Naive B cell (primary cell): ENCODE measurements around the gene SYTL2. TPM values are rescaled to one million over a fixed set of nuclear protein-coding genes. Genes with fewer than 3 reads are reported as not detected.
A peak's percentile ranks its signal among the peaks of the same experiment; 100 is the strongest.
"Not testable (repeated sequence)": the region's sequence is repeated elsewhere in the genome, so short reads cannot be mapped to it uniquely, and the experiment has no call there.

Experiments used
- ATAC-seq, 2 donors: fragments of 150-1000 bp; cut with Tn5 transposase; 2 replicates each; pipeline ENCODE4 v1.10.0; 2021; ENCODE audit warnings: low read depth in 2 of 2, mild to moderate bottlenecking in 2 of 2, moderate library complexity in 2 of 2
- DNase-seq: peaks from one replicate; pipeline ENCODE4 v3.0.0; 2022
- H3K27ac Mint-ChIP-seq, 6 donors: one replicate each; pipeline ENCODE4 v1.8.0; 2020 to 2022; ENCODE audit warnings: mild to moderate bottlenecking in 6 of 6, mixed read lengths in 6 of 6, moderate library complexity in 5 of 6, inconsistent platforms in 2 of 6
- H3K27me3 Mint-ChIP-seq, 3 donors: one replicate each; pipeline ENCODE4 v1.8.0; 2021 to 2022; ENCODE audit warnings: mixed read lengths in 3 of 3, mild to moderate bottlenecking in 1 of 3
- H3K36me3 Mint-ChIP-seq, 2 donors: one replicate each; pipeline ENCODE4 v1.8.0; 2020 to 2022; ENCODE audit warnings: mixed read lengths in 2 of 2, inconsistent platforms in 1 of 2, mild to moderate bottlenecking in 1 of 2
- H3K4me1 Mint-ChIP-seq, 3 donors: one replicate each; pipeline ENCODE4 v1.8.0; 2020 to 2022; ENCODE audit warnings: mixed read lengths in 3 of 3, inconsistent platforms in 1 of 3, mild to moderate bottlenecking in 1 of 3, moderate library complexity in 1 of 3
- H3K4me3 Mint-ChIP-seq, 8 donors: one replicate each; pipeline ENCODE4 v1.8.0; 2020 to 2022; ENCODE audit warnings: mild to moderate bottlenecking in 8 of 8, mixed read lengths in 8 of 8, moderate library complexity in 8 of 8, inconsistent platforms in 2 of 8
- H3K9me3 Mint-ChIP-seq, 7 donors: one replicate each; pipeline ENCODE4 v1.8.0; 2020 to 2022; ENCODE audit warnings: mixed read lengths in 7 of 7, mild to moderate bottlenecking in 5 of 7, inconsistent platforms in 2 of 7, moderate library complexity in 1 of 7
- polyA plus RNA-seq, 6 donors: library from polyadenylated mRNA; unstranded; fragments of 300-500 nt; fragmentation: Illumina TruSeq; gene quantifications; one replicate each; pipeline ENCODE4 v1.2.3, GENCODE V29; 2021; ENCODE audit warnings: low read depth in 6 of 6

SYTL2 gene
- polyA plus RNA-seq, 6 donors from 2014 or later, result 0.32 to 1.00 (median 0.55) TPM; not detected in 2

DNA sequence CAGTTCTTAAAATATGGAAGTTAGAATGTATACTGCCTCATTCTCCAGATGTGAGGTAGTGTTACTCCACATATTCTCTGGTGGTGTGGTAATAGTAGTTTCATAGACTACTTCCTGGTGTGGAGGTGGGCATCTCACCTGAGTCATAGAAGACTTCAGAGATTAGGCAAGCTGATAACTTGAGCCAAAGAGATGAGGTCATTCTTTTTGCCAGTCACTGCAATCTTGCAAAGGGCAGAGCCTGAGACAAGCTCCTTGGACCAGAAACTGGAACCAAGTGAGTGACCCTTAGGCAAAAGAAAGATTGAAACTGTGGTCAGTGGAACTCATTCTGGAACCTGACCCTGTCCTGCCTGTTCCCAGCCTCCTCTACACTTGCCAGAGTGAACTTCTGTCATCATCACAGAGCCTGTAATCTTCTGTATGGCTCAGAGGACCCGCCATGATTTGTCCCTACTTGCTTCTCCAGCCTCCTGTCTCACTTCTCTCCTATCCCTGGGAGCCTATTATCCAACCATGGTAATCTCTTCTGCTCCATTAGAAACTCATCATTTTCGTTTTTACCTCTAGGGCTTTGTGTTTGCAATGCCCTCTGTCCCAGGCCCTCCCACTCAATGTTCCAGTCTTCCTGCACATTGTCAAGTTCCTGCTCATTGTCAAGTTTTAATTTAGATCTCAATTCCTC is 33.6 kb upstream of the SYTL2 start:
- H3K27me3 Mint-ChIP-seq, result no peaks in the 10 kb centered on the region
- peaks cover 0 to 5% (median 0%) of the 10 kb centered on the region in 7 donors for H3K9me3 Mint-ChIP-seq
- H3K36me3 Mint-ChIP-seq, result no peaks in the 10 kb centered on the region
- no peak overlapping the region for H3K4me3 Mint-ChIP-seq
- no peak overlapping the region for H3K27ac Mint-ChIP-seq
- DNase-seq, result no peak
- no peak for ATAC-seq
- H3K4me1 Mint-ChIP-seq, result no peaks in the 10 kb centered on the region

- H3K4me1 Mint-ChIP-seq, result no peaks in the 10 kb centered on the region
- DNase-seq, result no peak
- peaks cover 0 to 5% (median 0%) of the 10 kb centered on the region in 7 donors for H3K9me3 Mint-ChIP-seq
- no peaks in the 10 kb centered on the region for H3K36me3 Mint-ChIP-seq
- no peak overlapping the region for H3K27ac Mint-ChIP-seq
- no peak overlapping the region for H3K4me3 Mint-ChIP-seq
- no peaks in the 10 kb centered on the region for H3K27me3 Mint-ChIP-seq
- ATAC-seq, result no peak
Measured at GRCh38 chr11:85843929-85844328, 33.0 kb upstream of the SYTL2 start.

DNA sequence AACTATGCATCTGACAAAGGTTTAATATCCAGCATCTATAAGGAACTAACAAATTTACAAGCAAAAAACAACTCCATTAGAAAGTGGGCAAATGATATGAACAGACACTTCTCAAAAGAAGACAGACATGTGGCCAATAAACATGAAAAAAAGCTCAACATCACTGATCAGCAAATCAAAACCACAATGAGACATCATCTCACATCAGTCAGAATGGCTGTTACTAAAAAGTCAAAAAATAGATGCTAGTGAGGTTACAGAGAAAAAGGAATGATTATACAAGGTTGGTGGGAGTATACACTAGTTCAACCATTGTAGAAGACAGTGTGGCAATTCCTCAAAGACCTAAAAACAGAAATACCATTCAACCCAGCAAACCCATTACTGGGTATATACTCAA is 30.0 kb upstream of the SYTL2 start:
- not testable (repeated sequence) for H3K9me3 Mint-ChIP-seq, ATAC-seq

GRCh38 chr11:85835729-85836128 is 24.8 kb upstream of the SYTL2 start:
- H3K4me3 Mint-ChIP-seq, result no peak overlapping the region
- peaks cover 5 to 14% (median 9%) of the 10 kb centered on the region in 7 donors for H3K9me3 Mint-ChIP-seq
- no peak for DNase-seq
- no peaks in the 10 kb centered on the region for H3K4me1 Mint-ChIP-seq
- no peaks in the 10 kb centered on the region for H3K27me3 Mint-ChIP-seq
- H3K36me3 Mint-ChIP-seq, result peaks cover 0 to 10% of the 10 kb centered on the region in 2 donors
- ATAC-seq, result no peak
- H3K27ac Mint-ChIP-seq, result no peak overlapping the region

More for the DNA sequence above, 30.0 kb upstream of the SYTL2 start:
- not testable (repeated sequence) for DNase-seq, H3K4me1 Mint-ChIP-seq, H3K36me3 Mint-ChIP-seq, H3K4me3 Mint-ChIP-seq, H3K27me3 Mint-ChIP-seq, H3K27ac Mint-ChIP-seq

- peaks cover 0 to 10% of the 10 kb centered on the region in 2 donors for H3K36me3 Mint-ChIP-seq
- H3K9me3 Mint-ChIP-seq, result peaks cover 5 to 14% (median 9%) of the 10 kb centered on the region in 7 donors
- no peak overlapping the region for H3K4me3 Mint-ChIP-seq
- H3K27ac Mint-ChIP-seq, result no peak overlapping the region
- no peaks in the 10 kb centered on the region for H3K4me1 Mint-ChIP-seq
- DNase-seq (no peak), ATAC-seq (no peak)
- H3K27me3 Mint-ChIP-seq, result no peaks in the 10 kb centered on the region
Measured at GRCh38 chr11:85835263-85835662, 24.3 kb upstream of the SYTL2 start.

GRCh38 chr11:85831050-85831449 is 20.1 kb upstream of the SYTL2 start:
- ATAC-seq (no peak), DNase-seq (no peak)
- H3K9me3 Mint-ChIP-seq, result peaks cover 3 to 10% (median 9%) of the 10 kb centered on the region in 7 donors
- H3K36me3 Mint-ChIP-seq, result peaks cover 0 to 6% of the 10 kb centered on the region in 2 donors
- no peaks in the 10 kb centered on the region for H3K27me3 Mint-ChIP-seq
- no peak overlapping the region for H3K27ac Mint-ChIP-seq
- H3K4me1 Mint-ChIP-seq, result no peaks in the 10 kb centered on the region
- no peak overlapping the region for H3K4me3 Mint-ChIP-seq

DNA sequence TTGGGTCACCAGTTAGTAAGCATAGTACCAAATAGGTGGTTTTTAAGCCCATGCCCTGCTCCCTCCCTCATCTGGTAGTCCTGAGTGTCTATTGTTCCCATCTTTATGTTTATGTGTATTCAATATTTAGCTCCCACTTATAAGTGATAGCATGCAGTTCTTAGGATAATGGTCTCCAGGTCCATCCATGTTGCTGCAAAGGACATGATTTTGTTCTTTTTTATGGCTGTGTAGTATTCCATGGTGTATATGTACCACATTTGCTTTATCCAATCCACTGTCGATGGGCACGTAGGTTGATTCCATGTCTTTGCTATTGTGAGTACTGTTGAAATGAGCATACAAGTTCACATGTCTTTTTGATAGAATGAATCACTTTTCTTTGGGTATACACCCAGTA is 18.2 kb upstream of the SYTL2 start:
- peaks cover 0 to 2% (median 0%) of the 10 kb centered on the region in 3 donors for H3K27me3 Mint-ChIP-seq
- DNase-seq (no peak), ATAC-seq (no peak)
- H3K27ac Mint-ChIP-seq, result no peak overlapping the region
- H3K4me1 Mint-ChIP-seq, result no peaks in the 10 kb centered on the region
- H3K9me3 Mint-ChIP-seq, result peaks cover 0 to 2% (median 0%) of the 10 kb centered on the region in 7 donors
- H3K4me3 Mint-ChIP-seq, result no peak overlapping the region
- no peaks in the 10 kb centered on the region for H3K36me3 Mint-ChIP-seq

DNA sequence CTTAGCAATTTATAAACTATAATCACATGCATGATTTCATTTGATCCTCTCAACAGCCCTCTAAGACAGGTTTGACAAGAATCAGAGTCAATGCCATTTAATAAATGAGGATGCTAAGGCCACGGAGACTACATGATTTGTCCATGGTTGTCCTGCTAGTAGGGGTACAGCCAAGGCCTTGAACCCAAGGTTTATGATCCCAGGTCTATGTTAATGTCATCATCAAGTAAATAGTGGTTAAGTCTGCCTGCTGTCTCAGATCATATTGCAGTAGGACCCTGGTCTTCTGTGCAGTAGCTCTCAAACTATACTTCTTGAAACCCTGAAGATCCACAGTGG is 17.7 kb upstream of the SYTL2 start:
- Mint-ChIP-seq H3K27ac (no peak overlapping the region), H3K4me1 (no peaks in the 10 kb centered on the region), H3K9me3 (peaks cover 0 to 2% (median 0%) of the 10 kb centered on the region in 7 donors), H3K27me3 (peaks cover 0 to 5% (median 0%) of the 10 kb centered on the region in 3 donors), H3K4me3 (no peak overlapping the region), H3K36me3 (no peaks in the 10 kb centered on the region)
- no peak for DNase-seq
- no peak for ATAC-seq

GRCh38 chr11:85827748-85828639 is 17.1 kb upstream of the SYTL2 start:
- no peak for ATAC-seq
- peaks cover 0 to 5% (median 0%) of the 10 kb centered on the region in 3 donors for H3K27me3 Mint-ChIP-seq
- no peaks in the 10 kb centered on the region for H3K36me3 Mint-ChIP-seq
- H3K9me3 Mint-ChIP-seq, result peaks cover 0 to 2% (median 0%) of the 10 kb centered on the region in 7 donors
- DNase-seq, result no peak
- no peak overlapping the region for H3K4me3 Mint-ChIP-seq
- H3K27ac Mint-ChIP-seq, result no peak overlapping the region
- H3K4me1 Mint-ChIP-seq, result no peaks in the 10 kb centered on the region

DNA sequence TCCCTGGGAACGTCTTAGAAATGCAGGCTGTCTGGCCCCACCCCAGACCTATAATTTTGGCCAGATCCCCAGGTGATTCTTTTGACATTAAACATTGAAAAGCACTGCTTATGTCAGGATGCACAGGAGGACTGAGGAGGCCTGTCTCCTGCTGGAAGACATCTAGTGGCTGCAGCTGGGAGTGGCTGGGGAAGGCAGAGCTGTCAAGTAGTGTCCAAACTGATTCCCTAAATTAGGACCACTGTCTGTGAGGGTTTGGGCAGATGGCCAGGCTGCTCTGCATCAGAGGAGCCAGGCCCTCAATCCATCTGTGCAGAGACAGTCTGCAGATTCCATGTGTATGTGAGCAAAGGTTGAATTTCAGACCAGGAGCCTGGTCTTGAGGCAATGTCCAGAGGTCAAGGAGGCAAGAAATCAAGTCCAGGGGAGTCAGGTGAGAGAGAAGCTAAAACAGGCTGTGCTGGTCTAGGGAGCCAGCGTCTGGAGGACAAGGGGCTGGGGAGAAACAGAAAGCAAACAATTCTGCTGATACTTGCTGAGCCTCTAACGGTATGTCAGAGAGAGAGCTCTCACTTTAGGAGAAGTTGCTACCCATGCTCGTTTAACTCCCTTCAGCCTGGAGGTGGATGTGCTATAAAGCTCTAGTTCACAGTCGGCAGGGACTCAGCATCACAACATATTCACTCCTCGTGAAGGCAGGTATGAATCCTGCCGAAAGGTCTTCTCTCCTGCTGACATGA is 15.3 kb upstream of the SYTL2 start:
- Mint-ChIP-seq H3K36me3 (no peaks in the 10 kb centered on the region), H3K27ac (peak overlapping the region in 1 of 6 donors; percentile 74), H3K4me3 (no peak overlapping the region), H3K27me3 (peaks cover 0 to 5% (median 0%) of the 10 kb centered on the region in 3 donors), H3K9me3 (peaks cover 0 to 2% (median 0%) of the 10 kb centered on the region in 7 donors), H3K4me1 (no peaks in the 10 kb centered on the region)
- DNase-seq, result no peak
- no peak for ATAC-seq

GRCh38 chr11:85825616-85826015 is 14.7 kb upstream of the SYTL2 start:
- peaks cover 0 to 2% (median 0%) of the 10 kb centered on the region in 7 donors for H3K9me3 Mint-ChIP-seq
- ATAC-seq (no peak), DNase-seq (no peak)
- H3K4me3 Mint-ChIP-seq, result no peak overlapping the region
- H3K27ac Mint-ChIP-seq, result no peak overlapping the region
- H3K4me1 Mint-ChIP-seq, result no peaks in the 10 kb centered on the region
- H3K27me3 Mint-ChIP-seq, result peaks cover 0 to 5% (median 0%) of the 10 kb centered on the region in 3 donors
- H3K36me3 Mint-ChIP-seq, result no peaks in the 10 kb centered on the region

- ATAC-seq, result no peak
- Mint-ChIP-seq H3K9me3 (no peaks in the 10 kb centered on the region), H3K27ac (no peak overlapping the region), H3K4me3 (no peak overlapping the region), H3K36me3 (no peaks in the 10 kb centered on the region), H3K27me3 (peaks cover 0 to 5% (median 0%) of the 10 kb centered on the region in 3 donors), H3K4me1 (no peaks in the 10 kb centered on the region)
- no peak for DNase-seq
Measured at GRCh38 chr11:85823816-85824215, 12.9 kb upstream of the SYTL2 start.

GRCh38 chr11:85822814-85823213 is 11.9 kb upstream of the SYTL2 start:
- DNase-seq (no peak), ATAC-seq (no peak)
- Mint-ChIP-seq H3K4me3 (no peak overlapping the region), H3K4me1 (no peaks in the 10 kb centered on the region), H3K27ac (no peak overlapping the region), H3K9me3 (no peaks in the 10 kb centered on the region), H3K36me3 (no peaks in the 10 kb centered on the region), H3K27me3 (peaks cover 0 to 5% (median 0%) of the 10 kb centered on the region in 3 donors)
